Nephron (organoid): Measurements from ENCODE around the gene CFAP210.
"Not testable (repeated sequence)": the region's sequence is repeated elsewhere in the genome, so short reads cannot be mapped to it uniquely, and the experiment has no call there.

Source experiments
- H3K27ac Mint-ChIP-seq, 3 experiments: 2 replicates each; pipeline ENCODE4 v1.8.0; 2020; ENCODE audit warnings: mixed read lengths in 3 of 3, mild to moderate bottlenecking in 2 of 3, moderate library complexity in 1 of 3
- H3K27me3 Mint-ChIP-seq: 2 replicates; pipeline ENCODE4 v1.8.0; 2021; ENCODE audit warnings: low read depth, mild to moderate bottlenecking, moderate library complexity, mixed read lengths
- H3K36me3 Mint-ChIP-seq: 2 replicates; pipeline ENCODE4 v1.8.0; 2020; ENCODE audit warnings: low read depth, mixed read lengths
- H3K4me1 Mint-ChIP-seq: 2 replicates; pipeline ENCODE4 v1.8.0; 2020; ENCODE audit warnings: mixed read lengths
- H3K4me3 Mint-ChIP-seq, 3 experiments: 2 replicates each; pipeline ENCODE4 v1.8.0; 2020; ENCODE audit warnings: mild to moderate bottlenecking in 3 of 3, mixed read lengths in 3 of 3, moderate library complexity in 2 of 3
- H3K9me3 Mint-ChIP-seq: 2 replicates; pipeline ENCODE4 v1.8.0; 2020; ENCODE audit warnings: mixed read lengths
- CTCF ChIP-seq, 3 experiments: fragments of 200-600 bp; sonication (generic); IDR thresholded peaks; one replicate each; pipeline ENCODE4 v1.5.0; 2021; ENCODE audit warnings: antibody characterized with exemption in 3 of 3; ENCODE audit not compliant: unreplicated experiment in 3 of 3

Gene CFAP210

GRCh38 chr2:169609264-169609663 lies 84.9 kb downstream of the CFAP210 start:
- no peaks in the 10 kb centered on the region for H3K9me3 Mint-ChIP-seq
- H3K4me1 Mint-ChIP-seq, result no peaks in the 10 kb centered on the region
- no peak for TF ChIP-seq CTCF (IDR thresholded peaks at IDR 0.05; ENCODE audit: unreplicated experiment in 3 of 3)
- H3K36me3 Mint-ChIP-seq, result peaks cover 78% of the 10 kb centered on the region
- no peak overlapping the region for H3K27ac Mint-ChIP-seq
- H3K27me3 Mint-ChIP-seq, result no peaks in the 10 kb centered on the region
- no peak overlapping the region for H3K4me3 Mint-ChIP-seq

GRCh38 chr2:169599568-169599967 lies 94.6 kb downstream of the CFAP210 start:
- Mint-ChIP-seq H3K27ac (no peak overlapping the region), H3K27me3 (no peaks in the 10 kb centered on the region), H3K36me3 (peaks cover 16% of the 10 kb centered on the region), H3K4me1 (no peaks in the 10 kb centered on the region), H3K4me3 (no peak overlapping the region), H3K9me3 (no peaks in the 10 kb centered on the region)
- no peak for TF ChIP-seq CTCF (IDR thresholded peaks at IDR 0.05; ENCODE audit: unreplicated experiment in 3 of 3)

GRCh38 chr2:169598982-169599381 lies 95.2 kb downstream of the CFAP210 start:
- Mint-ChIP-seq H3K9me3 (no peaks in the 10 kb centered on the region), H3K27ac (no peak overlapping the region), H3K4me1 (no peaks in the 10 kb centered on the region), H3K4me3 (no peak overlapping the region), H3K36me3 (peaks cover 11% of the 10 kb centered on the region), H3K27me3 (no peaks in the 10 kb centered on the region)
- TF ChIP-seq CTCF (IDR thresholded peaks at IDR 0.05; ENCODE audit: unreplicated experiment in 3 of 3), result no peak

- not testable (repeated sequence) for H3K27ac Mint-ChIP-seq, H3K4me1 Mint-ChIP-seq, H3K27me3 Mint-ChIP-seq, H3K36me3 Mint-ChIP-seq, H3K9me3 Mint-ChIP-seq, H3K4me3 Mint-ChIP-seq
Observed at GRCh38 chr2:169596546-169596945, 97.7 kb downstream of the CFAP210 start.
